Tibial nerve (tissue), 4 donors: ENCODE measurements around the gene OR1K1.

Experiments
- EP300 ChIP-seq, 2 donors: sonication (generic); formaldehyde crosslinking; IDR thresholded peaks; one replicate each; pipeline ENCODE4 v1.6.1; 2017; ENCODE audit warnings: antibody characterized with exemption in 2 of 2, mild to moderate bottlenecking in 1 of 2
- POLR2A ChIP-seq, 2 donors: fragments of 450-650 bp; IDR thresholded peaks; one replicate each; pipeline ENCODE4 v1.6.1; 2017; ENCODE audit warnings: antibody characterized with exemption in 2 of 2, mild to moderate bottlenecking in 2 of 2, moderate library complexity in 2 of 2
- TF ChIP-seq, protein P1 (sequence below), 5 experiments: fragments of 200-600 bp in 3 of 5; fragments of 450-650 bp in 2 of 5; sonication (generic) in 3 of 5; IDR thresholded peaks; one replicate each; pipeline ENCODE4 v1.5.1; 2016 to 2019; ENCODE audit warnings: antibody characterized with exemption in 5 of 5, mild to moderate bottlenecking in 3 of 5, moderate library complexity in 2 of 5

DNA sequence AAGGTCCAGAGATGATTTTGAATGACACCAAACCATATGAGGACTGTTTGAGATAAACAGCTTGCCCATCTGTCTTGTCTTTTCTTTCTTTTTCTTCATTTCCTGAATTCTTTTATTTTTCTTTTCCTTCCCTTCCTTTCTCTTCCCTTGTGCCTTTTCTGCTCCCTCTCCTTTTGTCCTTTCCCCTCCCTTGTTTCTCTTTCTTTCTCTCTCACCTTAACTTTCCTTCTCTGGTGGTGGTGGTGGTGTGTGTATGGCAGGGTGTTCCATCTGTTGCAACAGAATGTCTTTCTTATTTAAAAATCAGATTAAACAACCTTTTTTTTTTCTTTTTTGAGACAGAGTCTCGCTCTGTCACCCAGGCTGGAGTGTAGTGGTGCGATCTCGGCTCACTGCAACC is 32.3 kb downstream of the OR1K1 start:
- TF ChIP-seq, protein P1, sequence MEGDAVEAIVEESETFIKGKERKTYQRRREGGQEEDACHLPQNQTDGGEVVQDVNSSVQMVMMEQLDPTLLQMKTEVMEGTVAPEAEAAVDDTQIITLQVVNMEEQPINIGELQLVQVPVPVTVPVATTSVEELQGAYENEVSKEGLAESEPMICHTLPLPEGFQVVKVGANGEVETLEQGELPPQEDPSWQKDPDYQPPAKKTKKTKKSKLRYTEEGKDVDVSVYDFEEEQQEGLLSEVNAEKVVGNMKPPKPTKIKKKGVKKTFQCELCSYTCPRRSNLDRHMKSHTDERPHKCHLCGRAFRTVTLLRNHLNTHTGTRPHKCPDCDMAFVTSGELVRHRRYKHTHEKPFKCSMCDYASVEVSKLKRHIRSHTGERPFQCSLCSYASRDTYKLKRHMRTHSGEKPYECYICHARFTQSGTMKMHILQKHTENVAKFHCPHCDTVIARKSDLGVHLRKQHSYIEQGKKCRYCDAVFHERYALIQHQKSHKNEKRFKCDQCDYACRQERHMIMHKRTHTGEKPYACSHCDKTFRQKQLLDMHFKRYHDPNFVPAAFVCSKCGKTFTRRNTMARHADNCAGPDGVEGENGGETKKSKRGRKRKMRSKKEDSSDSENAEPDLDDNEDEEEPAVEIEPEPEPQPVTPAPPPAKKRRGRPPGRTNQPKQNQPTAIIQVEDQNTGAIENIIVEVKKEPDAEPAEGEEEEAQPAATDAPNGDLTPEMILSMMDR (IDR thresholded peaks at IDR 0.05): no peak
- TF ChIP-seq POLR2A (IDR thresholded peaks at IDR 0.05) (no peak), EP300 (IDR thresholded peaks at IDR 0.05) (no peak)
